Inflammatory macrophage (primary cell): ENCODE data around the gene ATP11A.
A peak's percentile ranks its signal among the peaks of the same experiment; 100 is the strongest.
"Not testable (repeated sequence)": the region's sequence is repeated elsewhere in the genome, so short reads cannot be mapped to it uniquely, and the experiment has no call there.

ENCODE experiments used
- DNase-seq, 2 donors: peaks; one replicate each; pipeline ENCODE4 v3.0.0-alpha.2; 2020 to 2022

The ATP11A gene

DNA sequence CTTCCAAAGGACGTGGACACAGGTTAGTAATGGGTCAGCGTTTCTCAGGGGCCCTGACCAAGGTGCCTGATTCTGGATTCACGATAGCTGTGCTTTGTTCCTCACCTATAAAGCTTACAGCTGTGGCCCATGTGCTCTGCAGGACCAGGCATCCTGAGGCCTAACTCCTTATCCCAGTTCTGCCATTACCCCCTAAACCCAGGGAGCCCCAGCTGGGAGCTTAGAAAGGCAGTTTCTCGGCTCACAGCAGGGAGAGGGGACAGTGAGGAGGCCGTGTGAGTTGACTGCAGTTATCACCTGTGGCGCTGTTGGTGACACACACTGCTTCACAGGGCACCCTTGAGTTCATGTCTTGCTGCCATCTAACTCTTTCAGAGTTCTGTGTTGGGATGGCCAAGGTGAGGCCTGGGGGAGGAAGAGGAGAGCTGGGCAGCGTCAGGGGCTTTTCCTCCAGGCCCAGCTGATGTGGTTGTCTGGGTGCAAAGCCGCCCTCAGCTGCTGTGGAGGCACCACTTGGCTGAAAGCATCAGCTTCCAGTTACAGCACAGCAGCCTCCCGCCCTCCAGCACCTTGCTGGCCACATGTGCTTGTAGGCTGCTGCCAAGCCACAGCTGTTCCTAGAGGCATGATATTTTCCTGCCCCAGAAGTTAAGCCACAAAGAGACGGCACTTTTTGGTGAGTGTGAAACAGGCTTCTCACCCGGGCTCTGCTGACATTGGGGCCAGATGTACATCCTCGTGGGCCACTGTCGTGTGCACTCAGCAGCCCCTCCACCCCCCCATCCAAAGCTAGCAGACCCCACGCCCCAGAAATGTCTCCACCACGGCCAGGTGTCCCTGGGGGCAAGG lies 179.6 kb downstream of the ATP11A start:
- no peak for DNase-seq

DNA sequence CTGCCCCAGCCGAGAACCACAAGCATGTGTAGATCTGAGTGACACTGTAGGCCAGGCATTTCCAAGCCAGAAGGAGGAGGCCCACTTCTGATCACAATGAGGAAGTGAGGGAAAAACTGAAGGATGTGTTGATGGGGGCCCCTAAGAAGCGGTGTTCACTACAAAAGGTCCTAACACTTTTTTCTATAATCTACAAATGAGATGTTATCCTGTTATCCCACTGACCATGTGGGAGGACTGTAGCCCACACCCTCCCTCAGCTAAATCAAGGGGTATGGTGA lies 180.2 kb downstream of the ATP11A start:
- DNase-seq = no peak

DNA sequence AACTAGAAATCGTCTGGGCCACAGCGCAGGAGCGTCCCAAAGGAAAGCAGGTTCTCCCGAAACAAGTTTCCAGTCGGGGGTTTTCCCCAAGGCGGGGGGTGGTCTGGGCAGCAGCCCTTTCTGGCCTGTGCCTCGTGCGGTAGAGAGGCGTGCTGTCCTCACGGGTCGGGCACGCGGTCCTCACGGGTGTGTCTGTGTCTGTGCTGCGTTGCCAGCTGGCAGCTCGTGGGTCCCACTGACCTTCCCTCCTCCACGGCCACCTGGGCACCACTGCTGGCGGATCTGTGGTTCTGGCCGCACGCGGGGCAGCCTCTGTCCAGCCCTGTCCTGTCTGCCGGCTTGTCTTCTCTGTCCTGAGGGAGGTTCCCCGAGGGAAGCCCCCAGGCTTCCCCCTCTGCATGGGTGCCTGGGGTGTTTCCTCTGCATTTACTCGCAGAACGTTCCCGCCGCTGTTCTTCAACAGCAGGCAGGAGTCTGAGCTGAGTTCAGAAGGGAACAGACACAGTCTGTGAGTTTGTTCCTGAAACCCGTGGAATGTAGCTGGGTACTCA lies 181.0 kb downstream of the ATP11A start:
- DNase-seq = no peak

DNA sequence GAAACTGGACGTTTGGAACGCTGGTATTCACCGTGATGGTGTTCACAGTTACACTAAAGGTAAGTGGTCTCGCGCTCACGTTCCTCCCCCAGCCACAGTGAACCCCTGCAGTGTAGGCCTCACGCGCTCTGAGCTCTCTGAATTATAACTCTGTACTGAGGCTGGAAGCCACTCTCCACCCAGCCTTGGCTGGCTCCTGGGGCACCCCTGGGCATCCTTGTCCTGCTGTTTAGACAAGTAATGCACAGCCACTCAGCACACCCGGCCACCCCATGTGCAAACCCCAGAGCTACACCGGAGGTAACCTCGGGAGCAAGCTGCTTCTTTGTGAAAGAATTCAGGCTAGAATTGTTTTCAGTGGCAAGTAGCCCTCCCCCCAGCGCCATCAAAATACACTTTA lies 181.9 kb downstream of the ATP11A start:
- no peak for DNase-seq

DNA sequence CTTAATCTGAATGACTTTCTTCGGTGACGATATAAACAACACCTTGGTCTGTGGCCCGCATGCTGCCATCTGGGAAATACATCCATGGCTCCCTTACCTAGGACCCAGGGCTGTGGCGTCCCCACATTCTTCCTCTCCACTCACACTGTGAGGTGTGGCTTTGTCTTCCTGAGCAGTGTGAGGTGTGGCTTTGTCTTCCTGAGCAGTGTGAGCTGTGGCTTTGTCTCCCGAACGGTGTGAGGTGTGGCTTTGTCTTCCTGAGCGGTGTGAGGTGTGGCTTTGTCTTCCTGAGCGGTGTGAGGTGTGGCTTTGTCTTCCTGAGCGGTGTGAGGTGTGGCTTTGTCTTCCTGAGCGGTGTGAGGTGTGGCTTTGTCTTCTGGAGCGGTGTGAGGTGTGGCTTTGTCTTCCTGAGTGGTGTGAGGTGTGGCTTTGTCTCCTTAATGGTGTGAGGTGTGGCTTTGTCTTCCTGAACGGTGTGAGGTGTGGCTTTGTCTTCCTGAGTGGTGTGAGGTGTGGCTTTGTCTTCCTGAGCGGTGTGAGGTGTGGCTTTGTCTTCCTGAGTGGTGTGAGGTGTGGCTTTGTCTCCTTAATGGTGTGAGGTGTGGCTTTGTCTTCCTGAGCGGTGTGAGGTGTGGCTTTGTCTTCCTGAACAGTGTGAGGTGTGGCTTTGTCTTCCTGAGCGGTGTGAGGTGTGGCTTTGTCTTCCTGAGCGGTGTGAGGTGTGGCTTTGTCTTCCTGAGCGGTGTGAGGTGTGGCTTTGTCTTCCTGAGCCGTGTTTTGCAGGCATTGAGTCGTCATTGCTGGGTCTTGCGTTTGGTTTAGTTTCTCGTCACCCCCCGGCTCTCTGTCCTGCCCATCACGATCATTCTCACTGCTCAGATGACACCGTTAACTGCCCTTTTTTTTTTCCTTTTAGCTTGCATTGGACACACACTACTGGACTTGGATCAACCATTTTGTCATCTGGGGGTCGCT lies 183.1 kb downstream of the ATP11A start:
- DNase-seq = not testable (repeated sequence)

DNA sequence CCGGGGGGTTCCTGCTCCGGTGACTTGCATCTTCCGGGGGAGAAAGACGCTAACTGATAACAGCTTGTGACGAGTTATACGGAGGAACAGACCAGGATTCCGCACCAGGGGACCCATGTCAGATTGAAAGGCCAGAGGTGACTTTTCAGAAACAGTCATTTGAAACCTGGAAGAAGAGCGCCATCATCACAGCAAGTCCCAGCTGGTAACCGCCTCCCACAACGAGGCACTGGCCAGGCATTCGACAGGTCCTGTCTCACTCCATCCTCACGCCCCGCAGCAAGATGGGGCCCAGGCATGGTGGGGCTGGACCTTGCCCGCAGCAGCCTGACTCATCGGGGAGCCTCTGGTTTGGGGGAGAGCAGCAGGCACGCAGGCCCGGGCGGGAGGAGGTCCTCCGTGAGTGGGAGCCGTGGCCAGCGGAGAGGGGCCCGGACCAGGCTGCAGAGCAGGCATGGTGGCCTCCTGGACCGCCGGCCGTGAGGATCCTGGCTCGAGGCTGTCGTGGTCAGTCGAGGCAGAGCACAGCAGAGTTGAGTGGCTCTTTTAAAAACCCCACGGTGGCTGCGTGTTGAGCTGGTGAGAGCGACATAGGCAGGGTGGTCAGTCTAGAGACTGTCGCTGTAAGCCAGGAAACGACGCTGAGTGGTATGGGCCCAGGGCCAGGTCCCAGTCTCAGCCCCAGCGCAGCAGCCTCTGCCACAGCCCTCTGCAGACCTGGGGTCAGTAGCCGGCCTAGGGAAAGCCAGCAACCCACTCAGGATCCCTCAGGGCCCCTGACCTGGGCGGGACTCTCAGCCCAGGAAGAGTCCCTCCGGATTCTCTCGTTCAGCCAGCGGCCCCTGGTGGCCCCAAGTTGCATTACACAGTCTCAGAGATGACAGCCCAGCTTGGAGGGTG lies 184.3 kb downstream of the ATP11A start:
- DNase-seq = peak; percentile 70 to 74

DNA sequence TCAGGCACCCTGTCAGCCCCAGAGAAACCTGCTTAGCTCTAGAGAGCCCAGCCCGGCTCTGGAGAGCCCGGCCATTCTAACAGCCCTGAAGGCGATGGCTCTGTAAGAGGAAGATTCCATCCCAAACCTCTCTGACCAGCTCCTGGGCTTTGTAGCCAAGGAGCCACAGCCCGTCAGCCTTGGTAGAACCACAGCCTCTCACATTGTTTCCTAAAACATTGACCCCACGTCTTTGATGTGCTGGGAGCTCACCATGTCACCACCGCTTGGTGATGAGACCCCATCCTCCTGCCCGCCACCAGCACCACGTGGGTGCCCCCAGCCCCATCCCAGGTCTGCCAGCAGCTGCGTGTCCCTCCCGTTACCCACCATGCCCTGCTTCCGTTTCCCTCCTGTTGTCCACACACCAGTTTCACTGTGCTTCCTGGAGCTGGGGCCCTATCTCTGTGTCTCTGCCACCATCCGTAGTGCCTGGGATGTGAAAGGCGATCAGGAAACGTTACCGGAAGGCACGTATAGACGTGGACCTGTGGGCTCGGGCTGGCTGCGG lies 185.0 kb downstream of the ATP11A start:
- no peak for DNase-seq

DNA sequence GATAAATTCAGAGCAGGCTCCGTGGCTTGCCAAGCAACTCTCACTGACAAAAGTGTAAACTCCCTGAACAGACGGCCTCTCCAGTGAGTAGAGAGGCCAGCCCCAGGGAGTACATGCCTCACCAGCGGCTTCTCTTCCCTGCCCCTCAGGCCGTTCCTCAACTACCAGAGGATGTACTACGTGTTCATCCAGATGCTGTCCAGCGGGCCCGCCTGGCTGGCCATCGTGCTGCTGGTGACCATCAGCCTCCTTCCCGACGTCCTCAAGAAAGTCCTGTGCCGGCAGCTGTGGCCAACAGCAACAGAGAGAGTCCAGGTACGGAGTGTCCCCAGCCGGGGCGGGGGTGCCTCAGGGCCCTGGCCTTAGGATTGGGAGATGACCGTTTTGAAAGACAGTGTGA lies 185.8 kb downstream of the ATP11A start:
- no peak for DNase-seq

DNA sequence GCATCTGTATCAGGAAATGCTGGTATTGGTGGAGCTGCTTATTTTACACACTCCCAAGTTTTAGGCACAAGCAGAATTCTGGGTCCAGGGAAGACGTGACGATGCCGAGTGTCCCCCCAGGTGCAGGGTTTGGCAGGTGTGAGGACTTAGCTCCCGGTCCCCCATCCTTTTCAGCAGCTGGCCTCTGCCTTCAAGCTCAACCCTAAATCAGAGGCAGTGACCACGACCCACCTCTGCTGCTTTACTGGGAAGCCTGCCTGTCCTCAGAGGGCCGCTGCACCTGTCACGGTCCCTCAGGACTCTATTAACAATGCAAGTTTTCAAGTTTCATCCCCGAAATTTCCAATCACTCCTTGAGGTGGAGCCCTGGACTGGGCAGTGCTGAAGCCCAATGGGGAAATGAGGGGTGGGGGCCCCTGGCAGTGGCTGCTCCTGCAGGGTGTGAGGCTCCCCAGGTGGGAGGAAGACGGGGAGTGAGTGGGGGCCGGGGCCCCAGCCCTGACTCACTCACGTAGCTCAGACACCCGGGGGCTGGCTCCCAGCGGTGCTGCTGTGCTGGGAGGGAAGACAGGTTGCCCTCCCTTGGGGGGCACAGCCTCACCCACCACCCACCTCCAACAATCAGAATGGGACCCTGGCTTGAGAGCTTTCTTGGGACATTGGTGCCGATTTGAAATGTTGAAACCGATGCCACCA lies 186.6 kb downstream of the ATP11A start:
- no peak for DNase-seq

DNA sequence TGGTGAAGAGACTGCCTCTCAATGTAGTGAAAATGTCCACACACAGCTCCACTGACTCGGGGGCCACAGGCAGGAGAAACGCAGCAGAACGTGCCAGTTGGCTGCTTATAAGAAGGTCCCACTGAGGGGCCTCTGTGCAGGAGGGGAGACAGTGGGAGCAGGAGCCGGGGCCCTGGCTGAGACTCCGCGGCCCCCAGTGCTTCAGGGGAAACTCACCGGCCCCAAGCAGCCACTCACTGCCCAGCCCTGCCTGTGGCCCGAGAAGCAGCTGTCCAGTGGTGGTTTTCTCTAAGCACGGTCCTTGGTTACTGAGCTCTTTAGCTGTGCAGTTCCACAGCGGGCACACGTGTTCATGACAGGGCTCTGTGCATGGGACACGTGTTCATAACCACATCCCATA lies 187.2 kb downstream of the ATP11A start:
- no peak for DNase-seq

DNA sequence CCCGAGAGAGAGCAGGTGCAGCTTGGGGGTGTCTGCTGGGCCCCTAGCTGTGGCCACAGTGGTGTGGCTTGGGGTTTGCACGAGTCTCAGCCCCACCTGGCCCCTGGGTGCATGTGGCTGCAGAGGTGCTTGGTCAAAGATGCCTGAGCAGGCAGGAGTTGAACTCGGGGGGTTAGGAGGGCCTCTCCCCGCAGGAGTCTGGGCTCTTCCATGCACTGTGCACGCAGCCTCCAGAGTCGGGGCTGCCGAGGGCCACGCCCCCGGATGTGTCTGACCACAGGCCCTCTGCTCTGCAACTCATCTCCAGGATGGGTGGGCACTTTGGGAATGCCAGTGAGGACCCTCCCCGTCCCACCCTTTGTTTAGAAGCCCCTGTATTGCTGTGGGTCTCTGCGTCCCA lies 187.7 kb downstream of the ATP11A start:
- DNase-seq = no peak

DNA sequence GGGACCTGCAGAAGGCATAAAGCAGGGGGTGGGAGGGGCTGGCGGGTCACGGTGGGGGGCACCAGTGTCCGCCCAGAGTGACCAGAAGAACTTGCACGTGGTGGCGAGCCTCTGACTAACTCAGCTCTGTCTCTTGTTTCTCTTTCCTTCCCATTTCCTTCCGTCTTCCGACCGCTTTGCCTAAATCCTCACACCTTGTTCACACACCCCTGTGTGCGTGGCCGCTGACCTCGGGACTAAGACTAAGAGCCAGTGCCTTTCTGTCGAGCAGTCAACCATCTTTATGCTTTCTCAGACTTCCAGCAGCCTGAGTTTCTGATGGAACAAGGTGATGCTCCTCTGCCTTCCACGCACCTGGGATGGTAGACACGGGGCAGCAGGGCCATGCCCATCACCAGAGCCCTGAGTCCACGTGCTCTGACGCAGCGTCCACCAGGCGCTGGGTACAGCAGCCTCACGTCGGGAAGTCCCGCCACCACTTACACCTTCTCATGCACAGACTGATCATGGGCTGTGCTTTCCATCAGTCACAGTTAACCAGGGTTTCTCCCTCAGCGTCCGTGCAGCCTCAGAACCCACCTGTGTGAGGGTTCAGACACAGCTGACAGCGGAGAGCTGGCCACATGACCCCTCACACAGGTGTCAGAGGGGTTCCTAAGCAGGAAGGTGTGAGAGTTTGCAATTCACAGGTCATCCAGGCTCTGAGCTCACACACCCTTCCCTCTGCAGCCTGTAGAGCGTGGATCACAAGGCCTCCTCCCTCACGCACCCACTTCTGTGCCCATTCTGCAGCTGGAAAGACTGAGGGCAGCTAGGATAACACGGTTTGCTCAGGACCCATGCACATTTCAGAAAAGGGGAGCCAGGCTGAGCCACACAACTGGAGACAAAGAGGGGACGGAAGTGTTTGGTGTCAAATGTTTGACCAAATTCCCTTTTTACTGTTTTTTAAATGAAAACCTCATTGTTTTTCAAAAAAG lies 188.4 kb downstream of the ATP11A start:
- no peak for DNase-seq

DNA sequence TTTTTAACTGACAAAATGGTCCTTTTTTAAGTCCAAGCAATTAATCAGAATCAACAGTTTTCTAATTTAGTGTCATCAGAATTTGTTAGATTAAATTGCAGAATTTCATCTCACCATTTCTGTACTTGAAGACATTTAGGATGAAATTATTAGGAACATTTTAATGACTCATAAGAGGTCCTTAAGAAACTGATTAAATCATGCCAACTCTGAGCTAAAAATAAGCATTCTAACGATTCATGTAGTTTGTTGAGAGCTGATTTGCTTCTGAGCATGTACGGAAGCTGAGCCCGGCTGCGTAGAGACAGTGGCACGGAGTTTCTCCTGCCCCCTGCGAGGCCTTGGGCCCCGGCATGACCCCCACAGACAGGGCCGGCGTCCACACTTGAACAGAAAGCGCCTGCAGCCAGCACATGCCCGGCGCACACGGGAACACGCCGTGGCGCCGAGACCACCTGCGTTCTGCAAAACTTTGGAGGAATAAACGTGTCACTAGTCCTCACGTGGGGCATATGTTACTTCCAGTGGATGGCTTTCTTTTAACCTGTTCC lies 189.5 kb downstream of the ATP11A start:
- DNase-seq = no peak

DNA sequence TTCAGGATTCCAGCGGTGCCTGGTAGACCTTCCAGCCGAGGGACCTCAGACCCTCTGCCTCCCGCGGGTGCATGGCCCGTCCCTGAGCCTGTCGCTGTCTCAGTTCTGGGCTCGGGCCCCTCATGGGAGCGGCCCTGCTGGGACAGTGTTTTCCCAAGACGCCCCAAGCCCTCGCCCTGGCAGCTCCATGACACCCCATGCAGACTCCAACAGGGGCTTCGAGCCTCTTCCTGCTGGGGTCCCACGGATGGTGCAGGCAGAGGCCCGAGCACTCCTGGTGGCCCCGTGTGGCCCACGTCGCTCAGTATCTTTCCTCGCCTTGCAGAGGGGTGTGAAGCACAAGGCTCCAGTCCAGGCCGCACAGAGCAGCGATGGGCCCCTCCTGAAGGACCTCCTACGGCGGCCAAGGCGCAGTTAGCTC lies 190.4 kb downstream of the ATP11A start:
- DNase-seq = no peak

DNA sequence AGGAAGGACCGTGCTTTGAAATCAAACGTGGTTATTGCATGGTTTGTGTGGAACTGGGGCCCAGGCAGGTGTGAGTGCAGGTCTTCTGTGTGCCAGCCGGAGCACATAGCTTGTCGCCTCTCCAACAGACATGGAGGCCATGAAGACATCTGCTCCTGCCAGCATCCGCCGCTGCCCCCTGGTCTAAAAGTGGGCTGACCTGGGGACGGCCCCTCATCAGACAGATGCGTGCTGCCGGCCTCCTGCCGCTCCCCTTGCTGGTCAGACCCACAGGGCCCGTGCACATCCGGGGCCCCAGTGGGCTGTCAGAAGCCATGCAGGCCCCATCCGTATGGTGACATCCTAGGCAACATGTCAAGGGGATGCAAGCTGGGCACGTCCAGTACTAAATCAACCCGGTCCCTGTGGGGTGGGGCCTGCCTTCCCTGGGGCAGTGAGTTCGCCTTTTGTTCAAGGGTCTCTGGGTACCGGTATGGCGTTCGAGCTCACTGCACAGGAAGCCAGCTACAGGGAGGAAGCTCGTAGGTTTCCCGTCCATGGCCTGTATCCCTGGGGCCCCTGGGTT lies 191.2 kb downstream of the ATP11A start:
- no peak for DNase-seq

DNA sequence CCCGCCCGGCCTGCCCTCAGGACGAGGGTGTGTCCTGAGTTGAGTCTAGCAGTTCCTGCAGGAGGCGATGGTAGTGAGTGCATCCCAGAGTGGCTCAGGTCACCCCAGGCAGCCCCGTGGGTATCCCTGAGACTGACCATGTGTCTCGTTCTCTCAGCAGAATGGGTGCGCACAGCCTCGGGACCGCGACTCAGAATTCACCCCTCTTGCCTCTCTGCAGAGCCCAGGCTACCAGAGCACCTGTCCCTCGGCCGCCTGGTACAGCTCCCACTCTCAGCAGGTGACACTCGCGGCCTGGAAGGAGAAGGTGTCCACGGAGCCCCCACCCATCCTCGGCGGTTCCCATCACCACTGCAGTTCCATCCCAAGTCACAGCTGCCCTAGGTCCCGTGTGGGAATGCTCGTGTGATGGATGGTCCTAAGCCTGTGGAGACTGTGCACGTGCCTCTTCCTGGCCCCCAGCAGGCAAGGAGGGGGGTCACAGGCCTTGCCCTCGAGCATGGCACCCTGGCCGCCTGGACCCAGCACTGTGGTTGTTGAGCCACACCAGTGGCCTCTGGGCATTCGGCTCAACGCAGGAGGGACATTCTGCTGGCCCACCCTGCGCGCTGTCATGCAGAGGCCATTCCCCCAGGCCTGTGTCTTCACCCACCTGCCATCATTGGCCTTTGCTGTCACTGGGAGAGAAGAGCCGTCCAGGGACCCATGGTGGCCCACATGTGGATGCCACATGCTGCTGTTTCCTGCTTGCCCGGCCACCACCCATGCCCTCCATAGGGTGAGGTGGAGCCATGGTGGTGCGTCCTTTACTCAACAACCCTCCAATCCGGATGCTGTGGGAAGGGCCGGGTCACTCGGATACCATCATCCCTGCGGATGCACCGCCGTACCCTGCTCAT lies 192.1 kb downstream of the ATP11A start:
- DNase-seq = no peak

DNA sequence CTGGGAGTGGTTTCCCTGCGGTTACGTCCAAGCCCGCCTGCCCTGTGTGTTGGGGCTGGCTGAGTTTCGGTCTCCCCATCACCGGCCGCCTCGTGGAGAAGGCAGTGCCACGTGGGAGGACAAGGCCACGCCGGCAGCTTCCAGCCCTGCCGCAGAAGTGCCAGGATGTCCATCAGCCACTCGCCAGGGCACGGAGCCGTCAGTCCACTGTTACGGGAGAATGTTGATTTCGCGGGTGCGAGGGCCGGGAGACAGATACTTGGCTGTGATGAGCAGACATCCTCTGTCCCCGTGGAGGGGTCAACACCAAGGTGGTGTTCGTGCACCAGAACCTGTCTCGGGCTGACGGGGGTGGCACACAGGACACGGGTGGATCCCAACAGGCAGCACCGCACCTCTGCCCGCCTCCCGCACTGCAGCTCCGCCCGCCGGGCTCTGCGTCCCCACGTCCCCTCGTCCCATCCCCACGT lies 192.8 kb downstream of the ATP11A start:
- no peak for DNase-seq

DNA sequence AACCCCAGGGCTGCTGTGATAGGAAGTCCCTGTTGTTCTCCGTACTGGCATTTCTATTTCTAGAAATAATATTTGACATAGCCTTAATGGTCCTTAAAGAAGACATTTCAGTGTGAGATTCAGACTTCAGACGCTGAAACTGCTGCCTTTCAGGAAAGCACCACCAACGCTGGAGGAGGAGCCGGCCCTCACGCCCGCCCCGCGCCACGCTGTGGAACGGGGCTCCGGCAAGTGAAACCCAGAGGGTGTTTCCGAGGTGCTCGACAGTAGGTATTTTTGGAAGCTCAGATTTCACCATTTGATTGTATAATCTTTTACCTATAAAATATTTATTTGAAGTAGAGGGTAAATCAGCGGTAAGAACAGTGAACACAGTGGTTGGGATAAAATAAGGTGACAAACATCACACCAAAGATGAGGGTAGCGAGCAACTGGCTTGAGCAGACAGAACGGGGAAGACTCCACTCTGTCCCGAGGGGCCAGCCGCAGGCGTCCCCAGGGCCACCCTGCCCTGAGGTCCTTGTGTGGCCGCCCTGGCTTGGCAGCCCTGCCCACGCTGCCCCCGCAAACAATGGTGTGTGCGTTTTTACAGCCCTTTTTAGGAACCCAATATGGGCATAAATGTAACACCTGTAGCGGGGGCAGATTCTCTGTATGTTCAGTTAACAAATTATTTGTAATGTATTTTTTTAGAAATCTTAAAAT lies 193.6 kb downstream of the ATP11A start:
- DNase-seq = no peak
